ENCODE results near the gene HERPUD1.

- TF ChIP-seq CTCF (CRISPR knock-in tag; IDR thresholded peaks at IDR 0.05) = no peak
- TF ChIP-seq ZBTB49 (CRISPR knock-in tag; IDR thresholded peaks at IDR 0.05; ENCODE audit: borderline replicate concordance) = no peak
- no peak for TF ChIP-seq RARG (CRISPR knock-in tag; IDR thresholded peaks at IDR 0.05; ENCODE audit: low read depth)
- TF ChIP-seq GATAD1 (CRISPR knock-in tag; IDR thresholded peaks at IDR 0.05) = no peak
- TF ChIP-seq FOXJ3 (CRISPR knock-in tag; IDR thresholded peaks at IDR 0.05; ENCODE audit: borderline replicate concordance) = no peak
- TF ChIP-seq ZBTB40 (IDR thresholded peaks at IDR 0.05) = no peak
- no peak for TF ChIP-seq ZBTB40 (CRISPR knock-in tag; IDR thresholded peaks at IDR 0.05)
- TF ChIP-seq USF2 (IDR thresholded peaks at IDR 0.05; ENCODE audit: low read depth, low read length) = no peak
- no peak for TF ChIP-seq USF2 (CRISPR knock-in tag; IDR thresholded peaks at IDR 0.05; ENCODE audit: borderline replicate concordance)
- TF ChIP-seq ZNF362 (CRISPR knock-in tag; IDR thresholded peaks at IDR 0.05; ENCODE audit: borderline replicate concordance) = no peak
- no peak for TF ChIP-seq HMG20B (CRISPR knock-in tag; conservative IDR thresholded peaks at IDR 0.05)
- no peak for TF ChIP-seq MXI1 (IDR thresholded peaks at IDR 0.05; ENCODE audit: borderline replicate concordance, low read depth, low read length)
- no peak for TF ChIP-seq POLR2AphosphoS2 (IDR thresholded peaks at IDR 0.05; ENCODE audit: low read depth, low read length)
- TF ChIP-seq POLR2A (IDR thresholded peaks at IDR 0.05; ENCODE audit: insufficient read depth in 1 of 2, low read depth in 2 of 2, low read length in 2 of 2) = no peak
Measured at GRCh38 chr16:56923481-56924091, 8.4 kb upstream of the HERPUD1 start.
